C4-2B (cell line): ENCODE measurements around the gene PHAF1.

Source experiments
- ZFX ChIP-seq: fragments of 450-650 bp; IDR thresholded peaks from 2 replicates; pipeline ENCODE4 v1.6.1; 2017
- TF ChIP-seq, protein P1 (sequence below): fragments of 450-650 bp; conservative IDR thresholded peaks from 2 replicates; pipeline ENCODE4 v1.5.1; 2017; ENCODE audit warnings: mild to moderate bottlenecking

DNA sequence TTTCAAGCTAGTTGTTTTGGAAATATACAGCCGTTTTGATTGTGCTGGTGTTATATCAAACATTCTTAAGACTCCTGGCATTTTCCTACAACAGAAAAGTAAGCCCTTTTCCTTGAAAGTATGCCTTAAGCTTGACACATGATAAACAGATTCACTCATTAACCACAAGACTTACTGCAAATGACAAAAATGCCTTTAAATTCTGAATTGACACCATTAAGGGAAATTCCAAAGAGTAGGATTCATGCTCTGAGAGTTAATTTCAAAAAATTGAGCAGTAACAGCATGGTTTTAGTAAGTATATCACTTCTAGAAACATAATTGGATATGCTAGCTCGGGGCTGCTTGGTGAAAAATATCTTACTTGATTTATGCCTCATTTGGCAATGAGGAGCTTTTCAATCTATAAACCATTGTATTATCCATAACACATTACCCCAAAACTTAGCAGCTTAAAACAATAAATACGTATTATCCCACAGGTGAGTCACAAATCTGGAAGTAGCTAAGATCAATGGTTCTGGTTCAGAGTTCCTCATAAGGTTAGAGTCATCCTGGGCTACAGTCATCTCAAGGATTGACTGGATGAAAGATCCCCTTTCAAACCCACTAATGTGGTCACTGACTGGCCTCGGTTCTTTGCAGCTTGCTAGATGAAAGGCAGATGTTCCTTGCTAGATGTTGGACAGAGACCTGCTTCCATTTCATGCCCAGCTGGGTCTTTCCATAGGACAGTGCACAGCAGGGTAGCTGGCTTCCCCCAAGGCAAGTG is 8.2 kb upstream of the PHAF1 start:
- TF ChIP-seq, protein P1, sequence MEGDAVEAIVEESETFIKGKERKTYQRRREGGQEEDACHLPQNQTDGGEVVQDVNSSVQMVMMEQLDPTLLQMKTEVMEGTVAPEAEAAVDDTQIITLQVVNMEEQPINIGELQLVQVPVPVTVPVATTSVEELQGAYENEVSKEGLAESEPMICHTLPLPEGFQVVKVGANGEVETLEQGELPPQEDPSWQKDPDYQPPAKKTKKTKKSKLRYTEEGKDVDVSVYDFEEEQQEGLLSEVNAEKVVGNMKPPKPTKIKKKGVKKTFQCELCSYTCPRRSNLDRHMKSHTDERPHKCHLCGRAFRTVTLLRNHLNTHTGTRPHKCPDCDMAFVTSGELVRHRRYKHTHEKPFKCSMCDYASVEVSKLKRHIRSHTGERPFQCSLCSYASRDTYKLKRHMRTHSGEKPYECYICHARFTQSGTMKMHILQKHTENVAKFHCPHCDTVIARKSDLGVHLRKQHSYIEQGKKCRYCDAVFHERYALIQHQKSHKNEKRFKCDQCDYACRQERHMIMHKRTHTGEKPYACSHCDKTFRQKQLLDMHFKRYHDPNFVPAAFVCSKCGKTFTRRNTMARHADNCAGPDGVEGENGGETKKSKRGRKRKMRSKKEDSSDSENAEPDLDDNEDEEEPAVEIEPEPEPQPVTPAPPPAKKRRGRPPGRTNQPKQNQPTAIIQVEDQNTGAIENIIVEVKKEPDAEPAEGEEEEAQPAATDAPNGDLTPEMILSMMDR: peak; percentile 37
- no peak for TF ChIP-seq ZFX
